Measurements from ENCODE around the gene SRP14.
A peak's percentile ranks its signal among the peaks of the same experiment; 100 is the strongest.
"Not testable (repeated sequence)": the region's sequence is repeated elsewhere in the genome, so short reads cannot be mapped to it uniquely, and the experiment has no call there.

Gene SRP14

GRCh38 chr15:40040770-40041169, 1.8 kb upstream of the SRP14 start:
- Histone ChIP-seq H3K4me1 (ENCODE audit: insufficient read depth, low read length) (peaks cover 22% of the 10 kb centered on the region), H3K4me3 (ENCODE audit: low read length) (no peak overlapping the region), H3K27me3 (ENCODE audit: insufficient read depth, low read length) (no peaks in the 10 kb centered on the region), H2AFZ (ENCODE audit: low read depth, low read length) (no peak overlapping the region), H3K9me3 (ENCODE audit: low read length) (no peaks in the 10 kb centered on the region), H3K36me3 (ENCODE audit: insufficient read depth, low read length) (peaks cover 13% of the 10 kb centered on the region)

- no peak overlapping the region for H3K4me3 ChIP-seq (ENCODE audit: low read length)
These were observed 1.3 kb upstream of the SRP14 start for GRCh38 chr15:40040293-40040635.

GRCh38 chr15:40038275-40038637, 725 bp downstream of the SRP14 start:
- Histone ChIP-seq H3K4me1 (ENCODE audit: insufficient read depth, low read length) (peaks cover 22% of the 10 kb centered on the region), H3K36me3 (ENCODE audit: insufficient read depth, low read length) (peaks cover 35% of the 10 kb centered on the region), H2AFZ (ENCODE audit: low read depth, low read length) (no peak overlapping the region), H3K27me3 (ENCODE audit: insufficient read depth, low read length) (no peaks in the 10 kb centered on the region), H3K4me3 (ENCODE audit: low read length) (peak overlapping the region; percentile 83), H3K9me3 (ENCODE audit: low read length) (no peaks in the 10 kb centered on the region)

More at GRCh38 chr15:40040293-40040635, 1.3 kb upstream of the SRP14 start:
- peaks cover 22% of the 10 kb centered on the region for H3K4me1 ChIP-seq (ENCODE audit: insufficient read depth, low read length)
- H2AFZ ChIP-seq (ENCODE audit: low read depth, low read length): no peak overlapping the region
- H3K27me3 ChIP-seq (ENCODE audit: insufficient read depth, low read length): no peaks in the 10 kb centered on the region
- peaks cover 18% of the 10 kb centered on the region for H3K36me3 ChIP-seq (ENCODE audit: insufficient read depth, low read length)
- no peaks in the 10 kb centered on the region for H3K9me3 ChIP-seq (ENCODE audit: low read length)

GRCh38 chr15:40037721-40038120, 1.3 kb downstream of the SRP14 start:
- no peaks in the 10 kb centered on the region for H3K9me3 ChIP-seq (ENCODE audit: low read length)
- H2AFZ ChIP-seq (ENCODE audit: low read depth, low read length): no peak overlapping the region
- H3K4me3 ChIP-seq (ENCODE audit: low read length): peak overlapping the region; percentile 83
- peaks cover 22% of the 10 kb centered on the region for H3K4me1 ChIP-seq (ENCODE audit: insufficient read depth, low read length)
- peaks cover 39% of the 10 kb centered on the region for H3K36me3 ChIP-seq (ENCODE audit: insufficient read depth, low read length)
- H3K27me3 ChIP-seq (ENCODE audit: insufficient read depth, low read length): no peaks in the 10 kb centered on the region

GRCh38 chr15:40035182-40035581, 3.8 kb downstream of the SRP14 start:
- H2AFZ ChIP-seq (ENCODE audit: low read depth, low read length); H3K27me3 ChIP-seq (ENCODE audit: insufficient read depth, low read length); H3K4me3 ChIP-seq (ENCODE audit: low read length); H3K9me3 ChIP-seq (ENCODE audit: low read length): not testable (repeated sequence)
- H3K36me3 ChIP-seq (ENCODE audit: insufficient read depth, low read length): peaks cover 63% of the 10 kb centered on the region
- peaks cover 28% of the 10 kb centered on the region for H3K4me1 ChIP-seq (ENCODE audit: insufficient read depth, low read length)

- Histone ChIP-seq H3K27me3 (ENCODE audit: insufficient read depth, low read length) (no peaks in the 10 kb centered on the region), H3K4me1 (ENCODE audit: insufficient read depth, low read length) (peaks cover 33% of the 10 kb centered on the region), H3K36me3 (ENCODE audit: insufficient read depth, low read length) (peaks cover 64% of the 10 kb centered on the region), H3K9me3 (ENCODE audit: low read length) (no peaks in the 10 kb centered on the region), H3K4me3 (ENCODE audit: low read length) (no peak overlapping the region), H2AFZ (ENCODE audit: low read depth, low read length) (no peak overlapping the region)
These were observed 4.6 kb downstream of the SRP14 start for GRCh38 chr15:40034186-40034946.

GRCh38 chr15:40032125-40032839, 6.7 kb downstream of the SRP14 start:
- Histone ChIP-seq H3K27me3 (ENCODE audit: insufficient read depth, low read length) (no peaks in the 10 kb centered on the region), H3K4me3 (ENCODE audit: low read length) (no peak overlapping the region), H3K36me3 (ENCODE audit: insufficient read depth, low read length) (peaks cover 70% of the 10 kb centered on the region), H3K9me3 (ENCODE audit: low read length) (no peaks in the 10 kb centered on the region), H3K4me1 (ENCODE audit: insufficient read depth, low read length) (peaks cover 36% of the 10 kb centered on the region), H2AFZ (ENCODE audit: low read depth, low read length) (no peak overlapping the region)

GRCh38 chr15:40031300-40031699, 7.7 kb downstream of the SRP14 start:
- peaks cover 30% of the 10 kb centered on the region for H3K4me1 ChIP-seq (ENCODE audit: insufficient read depth, low read length)
- peaks cover 68% of the 10 kb centered on the region for H3K36me3 ChIP-seq (ENCODE audit: insufficient read depth, low read length)
- no peak overlapping the region for H2AFZ ChIP-seq (ENCODE audit: low read depth, low read length)
- no peak overlapping the region for H3K4me3 ChIP-seq (ENCODE audit: low read length)
- H3K9me3 ChIP-seq (ENCODE audit: low read length): no peaks in the 10 kb centered on the region
- H3K27me3 ChIP-seq (ENCODE audit: insufficient read depth, low read length): no peaks in the 10 kb centered on the region

- peaks cover 67% of the 10 kb centered on the region for H3K36me3 ChIP-seq (ENCODE audit: insufficient read depth, low read length)
- H2AFZ ChIP-seq (ENCODE audit: low read depth, low read length): no peak overlapping the region
- peaks cover 30% of the 10 kb centered on the region for H3K4me1 ChIP-seq (ENCODE audit: insufficient read depth, low read length)
- no peaks in the 10 kb centered on the region for H3K27me3 ChIP-seq (ENCODE audit: insufficient read depth, low read length)
- no peak overlapping the region for H3K4me3 ChIP-seq (ENCODE audit: low read length)
- H3K9me3 ChIP-seq (ENCODE audit: low read length): no peaks in the 10 kb centered on the region
These were observed 8.7 kb downstream of the SRP14 start for GRCh38 chr15:40029979-40030893.

- Histone ChIP-seq H3K4me3 (ENCODE audit: low read length) (no peak overlapping the region), H3K4me1 (ENCODE audit: insufficient read depth, low read length) (peaks cover 30% of the 10 kb centered on the region), H3K36me3 (ENCODE audit: insufficient read depth, low read length) (peaks cover 64% of the 10 kb centered on the region), H3K9me3 (ENCODE audit: low read length) (no peaks in the 10 kb centered on the region), H2AFZ (ENCODE audit: low read depth, low read length) (no peak overlapping the region), H3K27me3 (ENCODE audit: insufficient read depth, low read length) (no peaks in the 10 kb centered on the region)
These were observed 10.1 kb downstream of the SRP14 start for GRCh38 chr15:40028853-40029252.

GRCh38 chr15:40028193-40028592, 10.8 kb downstream of the SRP14 start:
- H3K4me1 ChIP-seq (ENCODE audit: insufficient read depth, low read length): peaks cover 30% of the 10 kb centered on the region
- no peaks in the 10 kb centered on the region for H3K9me3 ChIP-seq (ENCODE audit: low read length)
- no peak overlapping the region for H2AFZ ChIP-seq (ENCODE audit: low read depth, low read length)
- H3K36me3 ChIP-seq (ENCODE audit: insufficient read depth, low read length): peaks cover 67% of the 10 kb centered on the region
- H3K4me3 ChIP-seq (ENCODE audit: low read length): no peak overlapping the region
- no peaks in the 10 kb centered on the region for H3K27me3 ChIP-seq (ENCODE audit: insufficient read depth, low read length)

GRCh38 chr15:40016224-40016865, 22.6 kb downstream of the SRP14 start:
- Histone ChIP-seq H3K4me1 (ENCODE audit: insufficient read depth, low read length) (peaks cover under 1% of the 10 kb centered on the region), H3K4me3 (ENCODE audit: low read length) (no peak overlapping the region), H2AFZ (ENCODE audit: low read depth, low read length) (no peak overlapping the region), H3K9me3 (ENCODE audit: low read length) (peaks cover 35% of the 10 kb centered on the region), H3K36me3 (ENCODE audit: insufficient read depth, low read length) (peaks cover 77% of the 10 kb centered on the region), H3K27me3 (ENCODE audit: insufficient read depth, low read length) (no peaks in the 10 kb centered on the region)

Data from neuron (in vitro differentiated cells).